Fibroblast of skin of scalp (primary cell): ENCODE measurements around the gene GLB1L2.
A peak's percentile ranks its signal among the peaks of the same experiment; 100 is the strongest.

Experiments used
- DNase-seq: peaks from one replicate; pipeline ENCODE4 v3.0.0-alpha.2; 2013

GLB1L2 gene

DNA sequence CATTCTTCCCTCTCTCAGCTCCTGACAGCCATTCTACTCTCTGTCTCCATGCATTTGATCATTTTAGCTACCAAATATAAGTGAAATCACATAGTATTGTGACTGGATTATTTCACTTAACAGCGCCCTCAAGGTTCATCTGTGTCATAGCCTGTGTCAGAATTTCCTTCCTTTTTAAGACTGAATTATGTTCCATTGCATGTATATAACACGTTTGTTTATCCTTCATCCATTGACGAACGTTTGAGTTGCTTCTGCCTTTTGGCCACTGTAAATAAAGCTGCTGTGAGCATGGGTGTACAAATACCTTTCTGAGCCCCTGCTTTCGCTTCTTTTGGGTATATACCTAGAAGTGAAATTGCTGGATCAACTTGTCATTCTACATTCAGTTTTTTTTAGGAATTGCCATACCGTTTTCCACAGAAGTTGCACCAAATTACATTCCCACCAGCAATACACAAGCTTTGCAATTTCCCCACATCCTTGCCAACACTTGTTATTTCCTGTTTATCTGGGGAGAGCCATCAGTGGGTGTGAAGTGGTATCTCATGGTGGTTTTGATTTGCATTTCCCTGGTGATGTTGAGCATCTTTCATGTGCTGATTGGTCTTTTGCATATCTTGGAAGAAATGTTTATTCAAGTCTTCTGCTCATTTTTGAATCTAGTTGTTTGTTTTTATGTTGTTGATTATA lies 17.5 kb downstream of the GLB1L2 start:
- DNase-seq = no peak

DNA sequence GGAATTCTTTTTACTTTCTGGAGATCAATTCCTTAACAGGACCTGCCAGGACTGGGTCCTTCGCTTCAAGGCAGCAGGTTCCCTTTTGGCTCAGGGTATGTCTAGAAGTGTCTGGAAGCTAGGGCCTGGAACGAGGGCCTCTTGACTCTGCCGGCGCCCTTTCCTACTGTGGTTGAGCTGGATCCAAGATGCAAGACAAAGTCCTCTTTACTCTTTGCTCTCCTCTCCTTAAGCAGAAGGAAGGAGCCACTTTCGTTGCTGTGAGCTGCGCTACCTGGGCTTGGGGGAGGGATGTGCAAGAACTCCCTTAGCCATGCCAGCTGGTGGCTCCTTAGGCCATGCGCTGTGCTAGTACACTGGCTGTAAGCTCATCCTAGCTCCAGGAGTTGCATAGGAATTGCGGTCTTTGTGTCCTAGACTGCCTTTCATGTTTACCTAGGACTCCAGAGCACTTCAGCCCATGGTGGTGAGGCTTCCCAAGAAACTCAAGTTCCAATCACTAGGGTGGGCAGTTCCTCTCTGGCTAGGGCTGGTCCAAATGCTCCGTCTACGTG lies 18.1 kb downstream of the GLB1L2 start:
- DNase-seq = no peak

DNA sequence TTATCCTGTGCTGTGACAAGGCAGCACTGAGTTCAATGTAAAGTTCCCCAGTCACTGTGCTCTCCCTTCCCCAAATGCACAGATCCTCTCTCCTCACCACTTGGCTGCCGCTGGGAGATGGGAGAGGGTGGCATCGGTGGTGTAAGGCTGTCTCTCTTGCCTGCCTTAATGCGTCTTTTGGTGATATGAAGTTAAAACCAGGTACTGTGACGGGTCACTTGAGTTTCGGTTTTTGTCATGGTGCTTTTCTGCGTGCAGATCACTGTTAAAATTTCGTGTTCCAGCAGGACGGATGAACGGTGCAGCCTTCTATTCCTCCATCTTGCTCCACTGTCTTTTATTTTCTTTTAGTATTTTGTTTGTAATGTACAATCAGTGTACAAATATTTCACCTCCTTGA lies 18.6 kb downstream of the GLB1L2 start:
- DNase-seq = no peak

DNA sequence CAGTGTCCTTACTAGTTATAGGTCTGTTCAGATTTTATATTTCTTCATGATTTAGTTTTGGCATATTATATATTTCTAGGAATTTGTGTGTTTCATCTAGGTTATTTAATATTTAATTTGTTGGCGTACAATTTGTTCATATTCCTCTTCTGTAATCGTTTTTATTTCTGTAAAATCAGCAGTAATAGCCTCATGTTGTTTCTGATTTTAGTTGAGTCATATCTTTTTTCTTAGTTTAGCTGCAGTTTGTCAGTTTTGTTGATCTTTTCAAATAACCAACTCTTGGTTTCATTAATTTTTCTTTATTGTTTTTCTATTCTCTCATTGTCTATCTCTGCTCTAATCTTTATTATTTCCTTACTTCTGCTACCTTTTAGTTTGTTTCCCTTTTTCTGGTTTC lies 20.3 kb downstream of the GLB1L2 start:
- DNase-seq = no peak

DNA sequence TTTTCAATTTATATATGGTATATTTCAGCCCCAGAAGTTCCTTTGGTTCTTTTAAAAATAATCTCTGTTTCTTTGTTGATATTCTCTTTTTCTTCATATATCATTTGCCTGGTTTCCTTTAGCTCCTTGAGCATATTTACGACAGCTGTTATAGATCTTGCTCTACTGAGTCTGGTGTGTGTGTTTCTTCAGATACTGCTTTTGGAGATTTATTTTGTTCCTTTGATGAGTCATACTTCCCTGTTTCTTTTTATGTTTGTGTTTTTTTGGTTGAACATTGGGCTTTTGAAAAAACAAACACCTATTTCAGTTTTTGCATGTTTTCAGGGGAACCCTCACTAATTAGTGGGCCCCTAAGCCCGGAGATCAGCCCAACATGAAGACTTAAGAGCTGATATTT lies 23.3 kb downstream of the GLB1L2 start:
- no peak for DNase-seq

DNA sequence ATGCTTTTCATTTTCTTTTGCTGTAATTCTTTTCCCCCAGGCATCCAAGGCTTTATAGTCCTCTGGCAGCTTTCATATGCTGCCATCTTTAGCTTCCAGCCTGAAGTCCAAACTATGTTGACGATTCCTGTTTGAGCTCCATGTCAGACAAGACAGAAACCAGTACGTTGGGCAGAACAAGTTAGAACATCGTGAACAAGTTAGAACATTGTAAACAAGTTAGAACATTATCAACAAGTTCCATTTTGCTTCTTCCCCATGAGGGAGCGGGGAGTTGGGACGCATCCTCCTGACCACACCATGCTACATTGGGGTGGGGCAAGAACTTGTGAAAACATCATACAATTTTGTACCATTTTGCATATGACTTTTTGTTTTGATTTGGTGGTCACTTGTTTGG lies 23.9 kb downstream of the GLB1L2 start:
- no peak for DNase-seq

DNA sequence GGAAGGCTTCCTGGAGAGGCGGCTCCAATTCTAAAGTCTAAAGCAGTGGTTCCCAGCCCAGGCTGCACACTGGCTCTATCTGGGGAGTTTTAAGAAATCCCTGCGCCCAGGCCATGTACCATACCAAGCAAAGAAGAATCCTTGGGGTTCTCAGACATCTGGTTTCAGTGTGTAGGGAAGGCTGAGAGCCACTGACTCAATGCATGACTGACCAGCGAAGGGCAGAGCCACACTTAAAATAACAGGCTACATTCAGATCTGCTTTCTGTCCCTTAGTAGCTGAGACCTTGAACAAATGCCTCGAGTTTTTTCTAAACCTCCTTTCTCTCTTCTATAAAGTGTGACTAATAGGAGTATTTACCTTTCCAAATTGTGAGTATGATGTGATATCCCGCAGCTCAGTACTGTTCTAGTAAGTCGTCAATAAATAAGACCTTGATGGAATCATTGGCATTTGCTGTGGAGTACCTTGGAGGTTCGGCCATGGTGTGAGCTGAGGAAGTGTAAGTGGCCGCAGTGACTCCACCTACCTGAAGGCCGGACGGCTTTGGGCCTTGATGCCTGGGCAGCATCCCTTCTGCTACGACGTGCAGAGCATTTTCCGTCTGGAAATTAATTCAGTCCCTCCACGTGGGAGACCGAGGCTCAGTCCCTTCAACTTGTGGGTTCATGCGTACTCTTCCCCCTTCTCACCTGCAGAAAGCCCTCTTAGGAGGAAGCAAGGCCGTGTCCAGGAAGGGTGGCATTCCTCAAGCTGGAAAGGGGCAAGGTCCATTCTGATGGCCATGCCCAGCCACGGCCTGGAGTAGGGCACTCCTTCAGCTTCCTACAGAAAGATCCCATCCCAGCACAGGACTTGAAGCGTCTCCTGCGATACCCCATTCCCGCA lies 25.1 kb downstream of the GLB1L2 start:
- DNase-seq = no peak

DNA sequence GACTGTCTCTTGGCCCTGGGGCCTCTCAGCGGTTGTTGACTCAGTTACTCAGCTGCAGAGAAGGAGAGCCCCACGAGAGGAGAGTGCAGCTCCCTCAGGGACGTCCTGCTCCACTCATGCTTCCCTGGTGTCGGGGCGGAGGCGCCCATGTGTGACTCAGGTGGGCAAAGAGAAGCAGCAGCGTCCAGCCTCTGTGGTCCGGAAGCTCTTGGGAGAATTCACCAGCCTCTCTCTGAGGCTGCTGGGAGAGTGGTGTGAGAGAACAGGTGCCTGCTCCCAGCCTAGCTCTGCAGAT lies 25.7 kb downstream of the GLB1L2 start:
- no peak for DNase-seq

DNA sequence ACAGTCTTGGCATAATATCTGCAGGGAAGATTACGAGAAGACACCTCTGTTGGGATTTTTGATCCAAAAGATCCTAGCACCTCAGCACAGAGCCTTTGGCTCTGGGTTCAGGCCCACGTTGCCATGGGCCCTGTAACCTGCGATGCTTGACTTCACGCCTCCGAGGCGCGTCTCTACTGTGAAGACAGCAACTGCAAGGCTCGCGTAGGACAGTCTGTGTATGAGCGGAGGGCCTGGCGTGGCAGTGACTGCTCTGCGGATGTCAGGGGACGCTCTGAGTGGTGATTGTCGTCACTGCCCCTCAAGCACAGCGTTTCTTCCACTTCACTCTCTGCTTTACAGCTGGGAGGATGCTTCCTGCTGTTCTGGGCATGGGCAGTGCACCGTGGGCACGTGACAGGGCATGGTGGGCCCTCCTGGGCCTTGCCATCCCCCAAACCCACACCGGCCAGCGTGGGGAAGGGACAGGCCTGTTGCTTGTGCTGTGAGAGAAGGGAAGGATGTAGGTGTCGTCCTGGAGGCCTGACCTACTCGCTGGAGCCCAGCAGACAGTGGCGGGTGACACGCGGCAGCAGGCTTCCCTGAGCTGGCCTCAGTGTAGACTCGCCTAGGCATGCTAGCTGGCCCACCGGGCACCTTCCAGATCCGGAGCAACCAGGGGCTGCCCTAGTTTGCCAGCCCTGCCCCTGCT lies 26.5 kb downstream of the GLB1L2 start:
- DNase-seq = no peak

DNA sequence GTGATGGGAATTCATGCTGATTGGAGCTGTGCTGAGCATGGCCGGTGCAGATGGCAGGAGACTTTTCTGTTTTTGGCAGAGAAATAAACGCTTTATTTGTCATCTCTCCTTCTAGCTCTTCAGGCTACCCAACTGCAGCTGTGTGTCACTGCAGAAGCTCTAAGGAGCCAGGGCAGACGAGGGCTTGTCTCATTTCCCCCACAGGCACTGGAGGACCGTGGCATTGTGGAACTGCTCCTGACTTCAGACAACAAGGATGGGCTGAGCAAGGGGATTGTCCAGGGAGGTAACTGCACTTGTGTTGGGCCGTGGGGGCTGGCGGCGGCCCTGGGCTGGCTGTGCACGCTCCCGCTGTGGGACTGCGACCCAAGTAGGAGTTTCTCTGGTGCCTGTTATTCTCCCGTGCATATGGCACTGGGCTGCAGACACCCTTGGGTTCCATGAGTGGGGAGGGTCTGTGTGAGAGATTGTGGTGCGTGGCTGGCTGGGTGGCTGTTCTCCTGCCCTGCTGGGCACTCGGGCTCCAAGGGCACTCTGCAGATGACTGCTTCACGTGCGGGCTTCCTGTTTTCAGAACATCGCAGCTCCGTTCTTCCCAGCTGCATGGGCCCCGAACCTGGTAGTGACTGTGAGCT lies 27.2 kb downstream of the GLB1L2 start:
- no peak for DNase-seq

DNA sequence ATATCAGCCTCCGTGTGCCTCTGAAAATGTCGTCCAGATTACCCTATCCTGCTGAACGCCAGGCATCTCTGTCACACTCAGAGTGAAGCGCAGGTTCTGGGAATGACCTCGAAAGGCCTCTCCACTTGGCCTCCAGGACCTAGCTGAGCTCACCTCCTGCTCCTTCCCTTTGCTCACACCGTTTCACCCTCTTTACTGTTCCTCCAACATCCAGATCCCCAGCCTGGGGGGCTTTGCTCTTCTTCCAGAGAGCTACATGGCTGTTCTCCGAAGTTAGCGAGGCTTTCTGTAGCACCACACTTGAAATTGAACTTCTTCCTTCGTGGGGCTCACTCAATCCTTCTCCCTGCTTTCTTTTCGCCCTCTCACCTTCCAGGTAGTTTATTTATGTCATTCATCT lies 27.9 kb downstream of the GLB1L2 start:
- DNase-seq = no peak

DNA sequence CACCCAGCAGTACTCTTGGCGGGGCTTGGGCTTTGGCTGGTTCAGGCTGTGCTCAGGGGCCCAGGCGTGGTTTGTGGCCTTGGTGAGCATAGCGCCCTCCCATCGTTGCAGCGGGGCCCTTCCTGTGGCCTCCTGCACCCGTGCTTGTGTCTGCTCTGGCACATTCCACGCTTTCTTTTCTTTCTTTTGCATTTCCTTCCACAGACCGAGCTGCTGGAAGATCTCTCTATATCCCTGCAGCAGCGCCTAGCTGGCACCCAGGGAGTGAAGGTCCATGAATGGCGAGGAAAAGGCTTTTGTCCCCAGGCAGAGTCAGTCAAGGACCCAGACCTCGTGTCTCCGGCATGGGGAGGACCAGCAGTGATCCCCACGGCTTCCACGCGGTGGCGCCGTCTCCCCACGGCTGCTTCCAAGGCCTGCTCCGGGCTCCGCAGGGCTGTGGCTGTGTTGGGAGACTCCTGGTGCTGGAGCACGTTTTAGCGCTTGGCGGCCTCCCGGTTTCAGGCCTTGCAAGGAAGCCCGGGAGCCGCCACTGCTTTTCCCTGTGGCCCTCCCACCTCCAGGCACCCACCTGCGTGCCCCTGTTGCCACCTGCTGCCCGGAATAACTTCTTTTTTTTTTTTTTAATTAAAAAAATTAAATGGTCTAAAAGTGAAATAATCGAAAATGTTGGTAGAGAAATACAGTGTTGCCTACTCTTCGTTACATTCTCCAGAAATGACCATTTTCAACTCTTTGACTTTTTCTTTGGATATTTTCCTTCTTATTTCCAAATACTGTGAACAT lies 28.5 kb downstream of the GLB1L2 start:
- peak; percentile 69 for DNase-seq

DNA sequence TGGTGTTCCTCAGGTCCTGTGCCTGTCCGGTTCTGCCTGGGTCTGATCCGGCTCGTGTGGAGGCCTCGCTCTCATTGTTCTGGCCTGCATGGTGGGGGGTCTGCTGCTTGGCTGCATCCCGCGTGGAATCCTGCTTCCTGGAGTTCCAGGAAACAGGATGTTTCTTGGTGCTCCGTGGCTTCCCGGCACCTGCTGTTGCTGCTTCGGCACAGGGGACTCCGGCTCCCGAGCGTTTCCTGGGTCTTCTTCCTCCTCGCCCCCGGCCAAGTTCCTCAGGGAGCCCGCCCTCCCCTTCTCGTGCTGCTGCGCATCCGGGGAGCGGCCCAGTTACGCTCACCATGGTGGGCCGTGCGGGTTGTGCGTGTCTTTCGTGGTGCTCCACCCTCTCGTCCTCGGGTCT lies 29.9 kb downstream of the GLB1L2 start:
- no peak for DNase-seq

DNA sequence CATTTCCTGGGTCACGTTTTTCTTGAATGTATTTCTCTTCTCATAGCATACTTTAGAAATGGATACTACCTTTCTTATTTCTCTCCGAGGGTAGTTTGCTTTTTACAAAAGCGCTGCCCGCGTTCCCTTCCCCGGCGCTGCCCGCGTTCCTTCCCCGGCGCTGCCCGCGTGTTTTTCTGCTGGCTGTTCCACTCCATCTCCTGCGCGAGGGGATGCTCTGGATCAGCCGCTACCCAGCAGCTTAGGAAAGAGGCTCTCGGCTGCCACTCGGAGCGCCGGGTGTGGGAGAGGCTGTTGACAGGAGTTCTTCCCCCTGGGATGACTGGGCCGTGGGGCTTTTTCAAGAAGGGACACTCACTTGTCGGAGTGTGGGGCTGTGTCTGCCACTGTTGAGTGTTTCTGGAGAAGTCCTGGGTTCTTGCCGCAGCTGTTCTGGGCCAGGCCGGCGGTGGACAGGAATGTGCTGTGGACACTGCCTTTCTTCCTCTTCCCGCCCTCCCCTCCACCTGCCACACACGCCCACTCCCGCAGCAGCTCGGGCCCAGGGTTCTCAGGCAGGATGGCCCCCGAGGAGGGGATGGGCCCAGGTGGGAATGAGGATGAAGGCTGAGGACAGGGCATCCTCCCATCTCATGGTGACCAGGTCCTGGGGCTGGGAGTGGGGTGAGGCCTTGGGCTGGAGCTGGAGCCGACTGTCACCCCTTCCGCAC lies 30.6 kb downstream of the GLB1L2 start:
- DNase-seq = no peak

DNA sequence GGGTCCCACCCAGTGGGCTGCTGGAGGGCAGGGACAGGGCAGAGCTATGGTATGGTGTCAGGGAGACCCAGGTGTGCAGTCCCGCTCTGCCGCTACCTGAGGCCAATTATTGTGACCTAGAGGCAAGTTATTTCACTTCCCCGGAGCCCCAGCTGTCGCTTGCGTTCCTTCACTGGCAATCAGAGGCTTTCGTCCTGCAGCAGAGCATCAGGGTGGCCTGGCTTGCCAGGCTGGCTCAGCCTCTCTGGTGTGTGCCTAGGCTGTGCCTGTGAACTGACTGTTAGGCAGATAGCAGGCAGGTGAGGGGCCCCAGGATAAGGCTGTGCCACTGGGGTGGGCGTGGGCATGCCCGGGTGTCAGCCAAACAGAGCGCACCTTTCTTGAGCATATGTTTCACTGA lies 31.4 kb downstream of the GLB1L2 start:
- DNase-seq = no peak

DNA sequence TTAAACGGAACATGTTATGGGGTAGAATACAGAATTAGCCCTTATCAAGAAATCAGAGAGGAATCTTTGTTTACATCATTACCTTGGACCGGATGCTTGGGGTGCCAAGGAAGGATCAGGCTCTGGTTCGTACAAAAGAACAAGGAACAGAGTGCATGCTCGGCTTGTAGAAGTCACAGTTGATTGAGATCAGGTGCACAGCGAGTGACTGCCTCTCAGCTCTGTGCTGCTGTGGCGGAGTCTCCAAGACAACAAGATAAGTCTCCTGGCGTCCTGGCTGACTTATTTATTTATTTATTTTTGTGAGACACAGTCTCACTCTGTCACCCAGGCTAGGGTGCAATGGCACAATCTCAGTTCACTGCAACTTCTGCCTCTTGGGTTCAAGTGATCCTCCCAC lies 31.8 kb downstream of the GLB1L2 start:
- no peak for DNase-seq

DNA sequence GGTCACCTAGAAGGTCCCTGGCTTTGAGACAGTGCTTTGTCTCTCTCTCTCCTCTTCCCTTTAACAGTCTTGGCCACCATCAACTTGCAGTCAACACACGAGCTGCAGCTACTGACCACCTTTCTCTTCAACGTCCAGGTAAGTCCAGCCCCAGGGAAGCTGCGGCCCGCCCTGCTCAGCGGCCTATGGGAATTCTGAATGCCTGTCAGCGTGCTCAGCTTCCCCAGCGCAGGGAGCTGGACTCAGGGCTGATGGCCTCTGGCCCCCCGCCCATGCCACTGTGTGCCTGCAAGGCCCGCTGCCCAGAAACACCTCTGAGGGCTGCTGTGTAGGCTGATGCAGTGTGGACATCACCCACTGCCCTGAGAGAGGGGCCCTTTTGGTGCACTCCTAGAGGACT lies 32.5 kb downstream of the GLB1L2 start:
- DNase-seq = no peak

DNA sequence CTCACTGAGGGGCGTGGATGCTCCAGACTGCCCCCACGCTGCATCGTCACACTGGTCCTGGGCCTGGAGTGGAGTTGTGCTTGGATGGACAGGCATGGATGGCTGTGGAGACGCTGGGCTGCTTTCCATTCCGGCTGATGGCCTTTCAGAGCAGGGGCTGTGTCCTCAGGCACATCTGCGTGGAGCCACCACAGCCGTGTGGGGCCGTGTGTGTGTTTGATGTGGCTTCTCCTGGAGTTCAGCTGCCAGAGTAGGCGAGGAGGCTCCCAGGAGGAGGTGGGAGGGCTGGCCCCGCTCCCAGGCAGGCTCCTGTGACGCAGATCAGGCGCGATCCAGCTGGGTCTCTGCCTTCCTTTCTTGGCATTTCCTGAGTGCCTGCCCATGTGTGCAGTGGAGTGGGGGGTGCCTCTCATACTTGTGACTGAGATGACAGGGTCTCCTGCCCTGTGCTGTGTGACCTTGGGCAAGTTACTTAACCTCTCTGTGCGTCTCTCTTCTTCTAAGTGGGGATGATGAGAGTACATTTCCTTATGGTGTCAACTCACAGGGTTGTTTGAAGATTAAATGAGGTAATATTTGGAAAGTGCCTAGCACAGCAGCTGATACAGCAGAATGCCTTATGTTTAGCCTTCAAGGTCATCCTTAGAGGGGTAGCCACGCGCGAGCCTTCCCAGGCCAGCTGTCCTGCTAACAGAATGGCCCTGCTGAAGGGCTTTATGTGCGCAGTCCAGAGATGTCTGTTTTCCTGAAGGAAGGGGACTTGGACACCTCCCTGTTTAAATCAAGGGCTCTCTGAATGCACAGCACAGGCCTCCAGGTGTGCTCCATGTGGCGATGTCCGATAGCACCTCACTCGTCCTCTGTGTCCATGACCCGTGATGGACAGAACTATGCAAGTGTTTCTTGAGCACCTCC lies 33.5 kb downstream of the GLB1L2 start:
- DNase-seq = no peak

DNA sequence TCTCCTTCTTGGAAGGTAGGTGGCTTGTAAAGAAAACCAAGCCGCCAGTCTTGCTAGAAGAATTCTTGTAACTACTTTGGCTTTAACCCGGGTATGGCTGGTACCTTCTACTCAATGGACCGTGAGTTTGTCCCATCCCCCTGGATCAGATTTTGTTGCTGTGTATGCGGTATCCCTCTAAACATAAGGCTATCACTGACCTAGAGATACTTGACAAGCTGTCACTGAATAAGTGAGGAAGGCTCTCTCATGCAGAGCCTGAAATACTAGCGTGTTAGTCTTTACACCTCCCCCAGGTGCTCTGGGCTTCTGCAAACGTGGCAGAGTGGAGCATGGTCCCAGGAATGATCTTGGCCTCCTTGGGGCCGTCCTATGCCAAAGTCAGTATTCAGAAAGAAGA lies 34.5 kb downstream of the GLB1L2 start:
- DNase-seq = no peak

DNA sequence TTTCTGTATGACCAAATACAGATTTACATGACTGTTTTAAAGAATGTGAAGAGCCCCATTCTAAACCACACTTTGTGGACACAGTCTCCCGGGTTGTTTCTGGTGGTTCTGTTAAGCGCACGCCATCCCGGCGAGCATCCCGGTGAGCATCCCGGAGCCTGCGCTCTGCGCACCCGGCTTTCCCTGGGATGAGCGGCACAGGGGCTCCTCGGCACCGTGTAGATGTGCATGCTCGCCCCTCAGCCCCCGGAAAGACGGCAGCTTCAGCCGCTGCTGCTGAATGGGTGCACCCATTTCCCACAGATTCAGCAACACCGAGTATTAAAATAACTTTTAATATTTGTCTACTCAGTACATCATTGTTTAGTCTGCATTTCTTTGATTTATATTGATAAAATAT lies 36.0 kb downstream of the GLB1L2 start:
- no peak for DNase-seq
